ENCODE data around the gene FASTK. TPM values are rescaled to one million over a fixed set of nuclear protein-coding genes. Genes with fewer than 3 reads are reported as not detected.
A peak's percentile ranks its signal among the peaks of the same experiment; 100 is the strongest.

FASTK gene
- total RNA-seq, 1 experiment from 2014 or later: 95.0 TPM

GRCh38 chr7:151040616-151041375 is 39.8 kb downstream of the FASTK start:
- POLR2A ChIA-PET: interaction anchor here (1.0 kb wide), 1 partner anchor 13 kb away, joined by 3 read pairs; the partner anchor contains the start of gene ABCB8
- Histone ChIP-seq H3K36me3 (ENCODE audit: control insufficient read depth, insufficient read depth, low read length) (no peaks in the 10 kb centered on the region), H3K27me3 (ENCODE audit: control insufficient read depth, insufficient read depth, low read length) (no peaks in the 10 kb centered on the region), H3K9me3 (ENCODE audit: control insufficient read depth, insufficient read depth, low read depth, low read length) (no peaks in the 10 kb centered on the region), H3K27ac (ENCODE audit: low read length) (no peak overlapping the region), H3K4me1 (ENCODE audit: control insufficient read depth, insufficient read depth, low read length) (peaks cover 15% of the 10 kb centered on the region), H3K4me3 (ENCODE audit: low read depth in 2 of 2, low read length in 2 of 2) (no peak overlapping the region)
- DNase-seq (ENCODE audit: low read depth, low spot score): no peak
- in situ Hi-C loops (cut with HindIII; ENCODE audit: low pct_unique_long_range_greater_than_20kb, low sequenced_read_pairs) (no loop called here), intact Hi-C loops (cut with micrococcal nuclease; ENCODE audit: unreplicated experiment) (no loop called here)
- ATAC-seq: no peak
- no TSS peak for BruUV-seq (replicated peaks)
- TF ChIP-seq CTCF (IDR thresholded peaks at IDR 0.05) (no peak), SIN3A (IDR thresholded peaks at IDR 0.05; ENCODE audit: borderline replicate concordance, insufficient read depth, low read depth, low read length) (no peak), POLR2AphosphoS5 (IDR thresholded peaks at IDR 0.05; ENCODE audit: low read depth, low read length) (no peak), TCF7L2 (IDR thresholded peaks at IDR 0.05; ENCODE audit: low read depth, low read length) (no peak), REST (IDR thresholded peaks at IDR 0.05; ENCODE audit: insufficient read depth in 1 of 2, low read depth in 2 of 2, low read length in 1 of 2) (no peak)
- CTCF ChIA-PET: no interaction called here

GRCh38 chr7:151039850-151040548 is 40.6 kb downstream of the FASTK start:
- POLR2A ChIA-PET: interaction anchor here (1.0 kb wide), 1 partner anchor 12 kb away, joined by 3 read pairs; the partner anchor contains the start of gene ABCB8
- intact Hi-C loops (cut with micrococcal nuclease; ENCODE audit: unreplicated experiment): no loop called here

More at GRCh38 chr7:151039850-151040548, 40.6 kb downstream of the FASTK start:
- no peaks in the 10 kb centered on the region for H3K36me3 ChIP-seq (ENCODE audit: control insufficient read depth, insufficient read depth, low read length)
- H3K9me3 ChIP-seq (ENCODE audit: control insufficient read depth, insufficient read depth, low read depth, low read length): no peaks in the 10 kb centered on the region
- no TSS peak for BruUV-seq (replicated peaks)
- TF ChIP-seq REST (IDR thresholded peaks at IDR 0.05; ENCODE audit: insufficient read depth in 1 of 2, low read depth in 2 of 2, low read length in 1 of 2) (no peak), TCF7L2 (IDR thresholded peaks at IDR 0.05; ENCODE audit: low read depth, low read length) (no peak)
- ATAC-seq: peak; percentile 26
- CTCF ChIA-PET: no interaction called here
- in situ Hi-C loops (cut with HindIII; ENCODE audit: low pct_unique_long_range_greater_than_20kb, low sequenced_read_pairs): no loop called here
- DNase-seq (ENCODE audit: low read depth, low spot score): no peak
- H3K27me3 ChIP-seq (ENCODE audit: control insufficient read depth, insufficient read depth, low read length): no peaks in the 10 kb centered on the region
- H3K4me3 ChIP-seq (ENCODE audit: low read depth in 2 of 2, low read length in 2 of 2): no peak overlapping the region
- no peak overlapping the region for H3K27ac ChIP-seq (ENCODE audit: low read length)
- peaks cover 15% of the 10 kb centered on the region for H3K4me1 ChIP-seq (ENCODE audit: control insufficient read depth, insufficient read depth, low read length)
